ENCODE data around the gene LYPD1.

The LYPD1 gene

GRCh38 chr2:132668189-132668823, 1.7 kb downstream of the LYPD1 start:
- no peak for DNase-seq (ENCODE audit: low spot score)

- no peak for DNase-seq (ENCODE audit: low spot score)
Observed at GRCh38 chr2:132667706-132668105, 2.3 kb downstream of the LYPD1 start.

GRCh38 chr2:132665401-132666140, 4.4 kb downstream of the LYPD1 start:
- DNase-seq (ENCODE audit: low spot score) = no peak

GRCh38 chr2:132664096-132664495, 5.9 kb downstream of the LYPD1 start:
- DNase-seq (ENCODE audit: low spot score) = no peak

- no peak for DNase-seq (ENCODE audit: low spot score)
Observed at GRCh38 chr2:132662732-132663131, 7.3 kb downstream of the LYPD1 start.

GRCh38 chr2:132659331-132659730, 10.7 kb downstream of the LYPD1 start:
- no peak for DNase-seq (ENCODE audit: low spot score)

GRCh38 chr2:132656266-132656975, 13.6 kb downstream of the LYPD1 start:
- DNase-seq (ENCODE audit: low spot score) = no peak

- DNase-seq (ENCODE audit: low spot score) = no peak
Observed at GRCh38 chr2:132654968-132655367, 15.0 kb downstream of the LYPD1 start.

- DNase-seq (ENCODE audit: low spot score) = no peak
Observed at GRCh38 chr2:132654335-132654734, 15.7 kb downstream of the LYPD1 start.

- no peak for DNase-seq (ENCODE audit: low spot score)
Observed at GRCh38 chr2:132652474-132652873, 17.5 kb downstream of the LYPD1 start.

GRCh38 chr2:132651115-132652045, 18.6 kb downstream of the LYPD1 start:
- no peak for DNase-seq (ENCODE audit: low spot score)

GRCh38 chr2:132646540-132647108, 23.4 kb downstream of the LYPD1 start:
- DNase-seq (ENCODE audit: low spot score) = no peak

- no peak for DNase-seq (ENCODE audit: low spot score)
Observed at GRCh38 chr2:132645722-132646539, 24.1 kb downstream of the LYPD1 start.

- no peak for DNase-seq (ENCODE audit: low spot score)
Observed at GRCh38 chr2:132645176-132645575, 24.8 kb downstream of the LYPD1 start.

GRCh38 chr2:132642415-132642814, 27.6 kb downstream of the LYPD1 start:
- no peak for DNase-seq (ENCODE audit: low spot score)

GRCh38 chr2:132641819-132642218, 28.2 kb downstream of the LYPD1 start:
- no peak for DNase-seq (ENCODE audit: low spot score)

- DNase-seq (ENCODE audit: low spot score) = no peak
Observed at GRCh38 chr2:132640116-132640515, 29.9 kb downstream of the LYPD1 start.

GRCh38 chr2:132638313-132639040, 31.5 kb downstream of the LYPD1 start:
- no peak for DNase-seq (ENCODE audit: low spot score)

- no peak for DNase-seq (ENCODE audit: low spot score)
Observed at GRCh38 chr2:132636346-132636745, 33.7 kb downstream of the LYPD1 start.

GRCh38 chr2:132633635-132634034, 36.4 kb downstream of the LYPD1 start:
- DNase-seq (ENCODE audit: low spot score) = no peak

Measured in NAMALWA (cell line).